K562 (cell line): ENCODE measurements around the gene KRTAP5-5. TPM values are rescaled to one million over a fixed set of nuclear protein-coding genes. Genes with fewer than 3 reads are reported as not detected.
A peak's percentile ranks its signal among the peaks of the same experiment; 100 is the strongest.

Source experiments
- ATAC-seq: fragments of 200-7000 bp; cut with Tn5 transposase; 3 replicates; pipeline ENCODE4 v1.9.1; 2020; ENCODE audit warnings: moderate library complexity
- BruUV-seq: library from RNA; stranded (reverse); fragments of 400-500 nt; replicated peaks from 2 replicates; lab custom pipeline; 2021; lab: Mats Ljungman, UMichigan
- CTCF ChIA-PET: fragments of 300-600 bp; formaldehyde crosslinking; extraction: SDS; loops from one replicate; lab custom pipeline; 2021; ENCODE audit warnings: low intra/inter-chr PET ratio; lab: Yijun Ruan, JAX
- POLR2A ChIA-PET: fragments of 300-600, 350-650 bp; sonication (Branson Sonifier 250); formaldehyde crosslinking; extraction: SDS; loops from one replicate; lab custom pipeline; 2021; ENCODE audit warnings: antibody characterized with exemption, inconsistent platforms; lab: Yijun Ruan, JAX
- DNase-seq, 4 experiments: peaks; one replicate each; pipeline versions ENCODE4 v3.0.0 to v3.0.0-alpha.2; 2011 to 2018; ENCODE audit warnings: low spot score in 3 of 4, mixed read lengths in 3 of 4; ENCODE audit errors: extremely low read depth in 1 of 4
- FAIRE-seq: peaks from 2 replicates; lab custom pipeline; 2011; peaks lifted over from hg19 to GRCh38; lab: Jason Lieb, UNC
- H2AFZ ChIP-seq: 2 replicates; pipeline ENCODE4 v1.6.0; 2011; ENCODE audit warnings: low read depth, low read length, control low read depth, inconsistent platforms
- H3K27ac ChIP-seq: fragments of 200-600 bp; 3 replicates; pipeline ENCODE4 v1.8.0; 2011; ENCODE audit warnings: low read depth, mild to moderate bottlenecking, control low read depth, inconsistent platforms, low read length, moderate library complexity, mixed read lengths; ENCODE audit errors: extremely low read depth
- H3K27me3 ChIP-seq, 2 experiments: fragments of 300-600 bp in 1 of 2; 2 replicates in 1 of 2; 3 replicates in 1 of 2; pipeline versions ENCODE4 v1.6.0 to v1.8.0; 2011; ENCODE audit warnings: inconsistent platforms in 2 of 2, low read length in 2 of 2, mild to moderate bottlenecking in 1 of 2, mixed read lengths in 1 of 2, moderate library complexity in 1 of 2; ENCODE audit not compliant: control insufficient read depth in 2 of 2, insufficient read depth in 2 of 2
- H3K36me3 ChIP-seq: fragments of 300-600 bp; 3 replicates; pipeline ENCODE4 v1.8.0; 2011; ENCODE audit warnings: mild to moderate bottlenecking, low read length, inconsistent platforms; ENCODE audit not compliant: control insufficient read depth, insufficient read depth
- H3K4me1 ChIP-seq, 2 experiments: fragments of 200-600 bp in 1 of 2; replicated peaks in 1 of 2; 2 replicates in 1 of 2; 3 replicates in 1 of 2; pipeline versions ENCODE4 v1.5.1 to v1.8.0; 2011; ENCODE audit warnings: inconsistent platforms in 2 of 2, low read length in 2 of 2, mild to moderate bottlenecking in 1 of 2, mixed read lengths in 1 of 2, moderate library complexity in 1 of 2; ENCODE audit not compliant: control insufficient read depth in 2 of 2, insufficient read depth in 2 of 2
- H3K4me2 ChIP-seq: 2 replicates; pipeline ENCODE4 v1.6.1; 2011; ENCODE audit warnings: low read length, control low read depth, inconsistent platforms, mixed read lengths; ENCODE audit not compliant: insufficient read depth
- H3K4me3 ChIP-seq: fragments of 200-600 bp; sonication (generic), shearing (Covaris generic); 2 replicates; pipeline ENCODE4 v1.5.1; 2016; ENCODE audit warnings: control low read depth, inconsistent platforms
- H3K79me2 ChIP-seq: fragments of 200-600 bp; 3 replicates; pipeline ENCODE4 v1.8.0; 2011; ENCODE audit warnings: low read length, inconsistent platforms; ENCODE audit not compliant: control insufficient read depth, insufficient read depth
- H3K9ac ChIP-seq, 2 experiments: 2 replicates each; pipeline versions ENCODE4 v1.6.0 to v1.6.1; 2011; ENCODE audit warnings: low read depth in 2 of 2, low read length in 2 of 2, control low read depth in 1 of 2, inconsistent platforms in 1 of 2, mild to moderate bottlenecking in 1 of 2, mixed read lengths in 1 of 2; ENCODE audit not compliant: insufficient read depth in 1 of 2
- H3K9me1 ChIP-seq: one replicate; pipeline ENCODE4 v1.6.0; 2011; ENCODE audit warnings: inconsistent platforms, mild to moderate bottlenecking, low read length, moderate library complexity; ENCODE audit not compliant: control insufficient read depth, insufficient read depth
- H3K9me3 ChIP-seq: replicated peaks from 2 replicates; pipeline ENCODE4 v1.5.1; 2011; ENCODE audit warnings: low read depth, low read length, inconsistent platforms; ENCODE audit not compliant: control insufficient read depth, insufficient read depth
- H4K20me1 ChIP-seq: replicated peaks from 2 replicates; pipeline ENCODE4 v1.6.1; 2011; ENCODE audit warnings: low read length, inconsistent platforms, mixed read lengths; ENCODE audit not compliant: control insufficient read depth, insufficient read depth
- CBX1 ChIP-seq: sonication (generic); IDR thresholded peaks from 2 replicates; pipeline ENCODE4 v1.6.1; 2016; ENCODE audit warnings: antibody characterized with exemption, low read depth, mild to moderate bottlenecking
- ESRRA ChIP-seq: fragments of 450-650 bp; IDR thresholded peaks from 2 replicates; pipeline ENCODE4 v1.6.1; 2014; ENCODE audit warnings: low read depth, mild to moderate bottlenecking, moderate library complexity, borderline replicate concordance
- MITF ChIP-seq: IDR thresholded peaks from 2 replicates; pipeline ENCODE4 v1.6.1; 2014; ENCODE audit warnings: antibody characterized with exemption
- NFIC ChIP-seq: fragments of 450-650 bp; IDR thresholded peaks from 2 replicates; pipeline ENCODE4 v1.6.1; 2017; ENCODE audit warnings: mild to moderate bottlenecking, inconsistent platforms
- PTBP1 ChIP-seq: fragments of 200-400 bp; formaldehyde crosslinking; IDR thresholded peaks from 2 replicates; pipeline ENCODE4 v1.6.1; 2017; ENCODE audit warnings: low read depth, low read length
- TAL1 ChIP-seq: fragments of 450-650 bp; IDR thresholded peaks from 2 replicates; pipeline ENCODE4 v1.6.1; 2016; ENCODE audit warnings: mild to moderate bottlenecking
- TSHZ1 ChIP-seq: fragments of 250-450 bp; sonication (Bioruptor Pico); IDR thresholded peaks from 2 replicates; pipeline ENCODE4 v1.4.0; 2020; ENCODE audit warnings: mild to moderate bottlenecking, moderate library complexity
- ZNF77 ChIP-seq: fragments of 250-450 bp; sonication (Bioruptor Pico); IDR thresholded peaks from 2 replicates; pipeline ENCODE4 v1.5.0; 2020
- ZNF79 ChIP-seq: fragments of 250-450 bp; sonication (Bioruptor Pico); IDR thresholded peaks from 2 replicates; pipeline ENCODE4 v1.4.0; 2020; ENCODE audit warnings: low read depth, mild to moderate bottlenecking, moderate library complexity
- WGBS: fragments of 100-300 bp; shearing (Covaris generic); methylation state at CpG from one replicate; pipeline ENCODE4 v1.1.6; 2016; ENCODE audit warnings: low coverage, mixed read lengths; ENCODE audit not compliant: insufficient coverage; ENCODE audit errors: missing lambda C conversion rate; 5-methylcytosine and 5-hydroxymethylcytosine counted together
- in situ Hi-C: fragments of 300-500 bp; cut with MboI; formaldehyde crosslinking; loops from 4 replicates; pipeline ENCODE4 v1.15.0; 2018; ENCODE audit warnings: inconsistent platforms, mixed read lengths
- intact Hi-C: fragments of 100-400 bp; cut with micrococcal nuclease; formaldehyde crosslinking; loops from 2 replicates; pipeline ENCODE4 v1.14.2; 2022
- polyA plus RNA-seq, 8 experiments: library from polyadenylated mRNA; depleted of rRNA in 4 of 8; stranded (reverse) in 5 of 8; unstranded in 3 of 8; fragments of >200 nt; fragmentation: Nextera tagmentation in 2 of 8; fragmentation: Illumina TruSeq in 1 of 8; extraction: Ambion mirVana in 2 of 8; extraction: Trizol in 1 of 8; gene quantifications; 2 replicates each; pipeline versions ENCODE4 v1.2.1 to v1.2.3, GENCODE V29; 2011 to 2014; ENCODE audit warnings: inconsistent platforms in 1 of 8, missing spikeins in 1 of 8
- total RNA-seq, 7 experiments: library from RNA; depleted of rRNA in 6 of 7; stranded (reverse); fragments of >200 nt in 6 of 7; fragmentation: Illumina TruSeq in 2 of 7; extraction: Trizol in 2 of 7; gene quantifications; 2 replicates each; pipeline versions ENCODE4 v1.2.1 to v1.2.3, GENCODE V29; 2011 to 2021; ENCODE audit warnings: low replicate concordance in 1 of 7
- TF ChIP-seq, protein P1 (sequence below): fragments of 450-650 bp; formaldehyde crosslinking; IDR thresholded peaks from 2 replicates; pipeline ENCODE4 v1.4.0; 2020; ENCODE audit warnings: mild to moderate bottlenecking

The KRTAP5-5 gene
- total and polyA plus RNA-seq, 9 of the 15 experiments (the other 6 are each of a cell fraction or from before 2014, with no cell fraction given): not detected

DNA sequence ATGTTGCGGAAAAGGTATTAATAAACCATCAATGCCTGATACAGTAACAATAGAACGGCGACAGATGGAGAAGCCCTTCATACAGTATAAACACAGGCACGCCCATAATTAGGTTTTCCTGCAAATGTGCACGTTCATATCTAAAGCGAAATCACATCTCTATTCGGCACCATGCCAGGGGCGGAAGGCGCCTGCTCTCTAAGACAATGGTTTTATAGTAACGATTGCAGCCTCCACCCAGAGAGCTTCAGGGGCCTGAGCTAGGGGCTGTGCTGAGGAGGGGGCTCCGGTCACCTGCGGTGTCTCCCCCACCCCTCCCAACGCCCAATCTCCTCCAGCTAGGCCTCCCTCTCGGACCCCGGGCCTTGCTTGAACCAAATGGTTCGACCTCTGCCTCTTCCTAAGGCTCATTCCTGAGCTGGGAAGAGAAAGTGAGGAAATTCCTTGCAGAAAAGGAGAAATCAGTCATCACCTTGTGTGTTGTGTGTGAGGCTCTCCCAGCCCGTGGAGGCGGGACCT, 9.6 kb downstream of the KRTAP5-5 start:
- Histone ChIP-seq H3K79me2 (no peaks in the 10 kb centered on the region), H3K9me3 (no peaks in the 10 kb centered on the region), H3K27me3 (peaks cover 8 to 59% of the 10 kb centered on the region in 2 experiments; a peak in 4 of 5 replicates), H3K9me1 (no peaks in the 10 kb centered on the region), H3K27ac (no peak overlapping the region), H2AFZ (no peak overlapping the region), H3K36me3 (no peaks in the 10 kb centered on the region), H3K4me1 (peaks cover 0 to 9% of the 10 kb centered on the region in 2 experiments; a peak in 2 of 5 replicates), H4K20me1 (peaks cover 8% of the 10 kb centered on the region), H3K9ac (no peak overlapping the region), H3K4me2 (no peak overlapping the region), H3K4me3 (no peak overlapping the region)
- FAIRE-seq: no peak
- TF ChIP-seq TAL1 (no peak), NFIC (peak; percentile 41)
- ATAC-seq: no peak
- ChIA-PET POLR2A (no interaction called here), CTCF (interaction anchor here (1.0 kb wide), 1 partner anchor 364 kb away, joined by 3 read pairs; no protein-coding TSS in a partner anchor)
- BruUV-seq: no TSS peak
- no peak for DNase-seq
- WGBS: 9% methylated on average over 18 of the region's 18 CpGs
- intact Hi-C loops (no loop called here), in situ Hi-C loops (no loop called here)

- 7% methylated on average over 15 of the region's 15 CpGs for WGBS
- Histone ChIP-seq H3K27me3 (peaks cover 8 to 63% of the 10 kb centered on the region in 2 experiments; a peak in 4 of 5 replicates), H3K79me2 (no peaks in the 10 kb centered on the region), H3K9me1 (no peaks in the 10 kb centered on the region), H2AFZ (no peak overlapping the region), H3K36me3 (no peaks in the 10 kb centered on the region), H4K20me1 (peaks cover 8% of the 10 kb centered on the region), H3K9me3 (no peaks in the 10 kb centered on the region), H3K27ac (no peak overlapping the region), H3K4me3 (no peak overlapping the region), H3K4me2 (no peak overlapping the region), H3K9ac (no peak overlapping the region), H3K4me1 (peaks cover 0 to 9% of the 10 kb centered on the region in 2 experiments; a peak in 2 of 5 replicates)
- ChIA-PET POLR2A (no interaction called here), CTCF (interaction anchor here (0.6 to 1.0 kb wide), 2 partner anchors 13 to 364 kb away, joined by 3 read pairs; no protein-coding TSS in a partner anchor)
- DNase-seq (no peak), FAIRE-seq (no peak), ATAC-seq (no peak)
- in situ Hi-C loops: no loop called here
- intact Hi-C loops: no loop called here
- no TSS peak for BruUV-seq
- no peak for TF ChIP-seq TSHZ1 (CRISPR knock-in tag)
- TF ChIP-seq ZNF77: no peak
- TF ChIP-seq, protein P1, sequence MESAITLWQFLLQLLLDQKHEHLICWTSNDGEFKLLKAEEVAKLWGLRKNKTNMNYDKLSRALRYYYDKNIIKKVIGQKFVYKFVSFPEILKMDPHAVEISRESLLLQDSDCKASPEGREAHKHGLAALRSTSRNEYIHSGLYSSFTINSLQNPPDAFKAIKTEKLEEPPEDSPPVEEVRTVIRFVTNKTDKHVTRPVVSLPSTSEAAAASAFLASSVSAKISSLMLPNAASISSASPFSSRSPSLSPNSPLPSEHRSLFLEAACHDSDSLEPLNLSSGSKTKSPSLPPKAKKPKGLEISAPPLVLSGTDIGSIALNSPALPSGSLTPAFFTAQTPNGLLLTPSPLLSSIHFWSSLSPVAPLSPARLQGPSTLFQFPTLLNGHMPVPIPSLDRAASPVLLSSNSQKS: no peak
- TF ChIP-seq CBX1: no peak
- no peak for TF ChIP-seq ESRRA
- no peak for TF ChIP-seq MITF
- TF ChIP-seq PTBP1: no peak
- TF ChIP-seq ZNF79 (CRISPR knock-in tag): no peak
Observed at GRCh38 chr11:1639666-1640065, 10.1 kb downstream of the KRTAP5-5 start.
